Activated CD4-positive, alpha-beta memory T cell treated with anti-CD3 and anti-CD28 coated beads for 36 hours (primary cell): ENCODE data around the gene EHF. TPM values are rescaled to one million over a fixed set of nuclear protein-coding genes. Genes with fewer than 3 reads are reported as not detected.

Experiments
- CTCF ChIA-PET: fragments of 350-600 bp; sonication (Branson Sonifier 250); formaldehyde crosslinking; loops from one replicate; lab custom pipeline; 2021; ENCODE audit warnings: antibody characterized with exemption, inconsistent platforms; lab: Charles Lee
- POLR2A ChIA-PET: fragments of 350-600 bp; sonication (Branson Sonifier 250); formaldehyde crosslinking; loops from one replicate; lab custom pipeline; 2021; ENCODE audit warnings: antibody characterized with exemption; lab: Charles Lee
- DNase-seq: peaks from one replicate; pipeline ENCODE4 v3.0.0-alpha.2; 2020
- H3K27ac Mint-ChIP-seq: one replicate; pipeline ENCODE4 v1.8.0; 2021; ENCODE audit warnings: mixed read lengths
- H3K27me3 Mint-ChIP-seq: one replicate; pipeline ENCODE4 v1.8.0; 2021; ENCODE audit warnings: mixed read lengths
- H3K36me3 Mint-ChIP-seq: one replicate; pipeline ENCODE4 v1.8.0; 2021; ENCODE audit warnings: mixed read lengths
- H3K4me1 Mint-ChIP-seq: one replicate; pipeline ENCODE4 v1.8.0; 2021; ENCODE audit warnings: low read depth, mixed read lengths
- H3K4me3 Mint-ChIP-seq: one replicate; pipeline ENCODE4 v1.8.0; 2021; ENCODE audit warnings: mild to moderate bottlenecking, mixed read lengths
- H3K9me3 Mint-ChIP-seq: one replicate; pipeline ENCODE4 v1.8.0; 2021; ENCODE audit warnings: mixed read lengths
- intact Hi-C: fragments of 100-400 bp; cut with micrococcal nuclease; formaldehyde crosslinking; loops from one replicate; pipeline ENCODE4 v1.15.1; 2023
- total RNA-seq, 2 experiments: library from RNA; stranded (reverse); gene quantifications; one replicate each; pipeline ENCODE4 v1.2.3, GENCODE V29; 2021

Gene EHF
- total RNA-seq, 2 experiments from 2014 or later: not detected

DNA sequence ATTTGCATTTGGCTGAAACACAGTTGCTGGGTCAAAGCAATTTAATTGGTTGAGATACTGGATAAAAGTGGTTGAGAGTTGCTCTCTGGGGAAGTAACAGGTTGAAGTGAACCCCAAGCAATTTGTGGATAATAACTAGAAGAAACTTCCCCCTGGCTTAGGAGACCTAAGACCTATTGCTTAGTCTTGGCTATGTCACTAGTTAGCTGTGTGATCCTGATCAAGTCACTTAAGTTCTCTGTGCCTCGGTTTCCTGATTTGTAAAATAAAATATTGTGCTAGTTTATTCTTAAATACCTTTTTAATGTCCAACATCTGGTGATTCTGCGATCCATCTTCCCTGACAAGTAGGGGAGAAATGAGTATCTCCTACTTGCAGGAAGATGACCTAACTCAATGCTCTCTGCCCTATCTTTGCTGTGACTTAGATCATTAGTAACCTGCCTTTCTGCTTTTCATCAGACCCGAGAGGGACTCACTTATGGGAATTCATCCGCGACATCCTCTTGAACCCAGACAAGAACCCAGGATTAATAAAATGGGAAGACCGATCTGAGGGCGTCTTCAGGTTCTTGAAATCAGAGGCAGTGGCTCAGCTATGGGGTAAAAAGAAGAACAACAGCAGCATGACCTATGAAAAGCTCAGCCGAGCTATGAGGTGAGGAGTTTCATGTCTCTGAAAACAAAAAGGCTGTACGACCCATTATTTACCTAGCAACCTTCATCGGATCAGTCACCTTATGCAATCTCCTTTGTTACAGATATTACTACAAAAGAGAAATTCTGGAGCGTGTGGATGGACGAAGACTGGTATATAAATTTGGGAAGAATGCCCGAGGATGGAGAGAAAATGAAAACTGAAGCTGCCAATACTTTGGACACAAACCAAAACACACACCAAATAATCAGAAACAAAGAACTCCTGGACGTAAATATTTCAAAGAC lies 37.5 kb downstream of the EHF start:
- CTCF ChIA-PET: no interaction called here

DNA sequence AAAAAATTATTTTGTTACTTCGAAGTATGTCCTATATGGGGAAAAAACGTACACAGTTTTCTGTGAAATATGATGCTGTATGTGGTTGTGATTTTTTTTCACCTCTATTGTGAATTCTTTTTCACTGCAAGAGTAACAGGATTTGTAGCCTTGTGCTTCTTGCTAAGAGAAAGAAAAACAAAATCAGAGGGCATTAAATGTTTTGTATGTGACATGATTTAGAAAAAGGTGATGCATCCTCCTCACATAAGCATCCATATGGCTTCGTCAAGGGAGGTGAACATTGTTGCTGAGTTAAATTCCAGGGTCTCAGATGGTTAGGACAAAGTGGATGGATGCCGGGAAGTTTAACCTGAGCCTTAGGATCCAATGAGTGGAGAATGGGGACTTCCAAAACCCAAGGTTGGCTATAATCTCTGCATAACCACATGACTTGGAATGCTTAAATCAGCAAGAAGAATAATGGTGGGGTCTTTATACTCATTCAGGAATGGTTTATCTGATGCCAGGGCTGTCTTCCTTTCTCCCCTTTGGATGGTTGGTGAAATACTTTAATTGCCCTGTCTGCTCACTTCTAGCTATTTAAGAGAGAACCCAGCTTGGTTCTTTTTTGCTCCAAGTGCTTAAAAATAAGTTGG lies 38.3 kb downstream of the EHF start:
- POLR2A ChIA-PET: no interaction called here
- H3K27me3 Mint-ChIP-seq: peaks cover 42% of the 10 kb centered on the region
- no peaks in the 10 kb centered on the region for H3K9me3 Mint-ChIP-seq
- CTCF ChIA-PET: no interaction called here
- no peaks in the 10 kb centered on the region for H3K36me3 Mint-ChIP-seq
- DNase-seq: no peak
- intact Hi-C loops: loop anchor here (10.0 kb wide), 1 partner anchor 254 kb away; no protein-coding TSS in a partner anchor
- no peak overlapping the region for H3K4me3 Mint-ChIP-seq
- peaks cover 8% of the 10 kb centered on the region for H3K4me1 Mint-ChIP-seq
- H3K27ac Mint-ChIP-seq: no peak overlapping the region

More for the DNA sequence above, 37.5 kb downstream of the EHF start:
- Mint-ChIP-seq H3K36me3 (no peaks in the 10 kb centered on the region), H3K9me3 (no peaks in the 10 kb centered on the region), H3K27me3 (peaks cover 45% of the 10 kb centered on the region), H3K4me3 (no peak overlapping the region), H3K4me1 (peaks cover 15% of the 10 kb centered on the region), H3K27ac (no peak overlapping the region)
- POLR2A ChIA-PET: no interaction called here
- intact Hi-C loops: loop anchor here (10.0 kb wide), 1 partner anchor 254 kb away; no protein-coding TSS in a partner anchor
- DNase-seq: no peak

DNA sequence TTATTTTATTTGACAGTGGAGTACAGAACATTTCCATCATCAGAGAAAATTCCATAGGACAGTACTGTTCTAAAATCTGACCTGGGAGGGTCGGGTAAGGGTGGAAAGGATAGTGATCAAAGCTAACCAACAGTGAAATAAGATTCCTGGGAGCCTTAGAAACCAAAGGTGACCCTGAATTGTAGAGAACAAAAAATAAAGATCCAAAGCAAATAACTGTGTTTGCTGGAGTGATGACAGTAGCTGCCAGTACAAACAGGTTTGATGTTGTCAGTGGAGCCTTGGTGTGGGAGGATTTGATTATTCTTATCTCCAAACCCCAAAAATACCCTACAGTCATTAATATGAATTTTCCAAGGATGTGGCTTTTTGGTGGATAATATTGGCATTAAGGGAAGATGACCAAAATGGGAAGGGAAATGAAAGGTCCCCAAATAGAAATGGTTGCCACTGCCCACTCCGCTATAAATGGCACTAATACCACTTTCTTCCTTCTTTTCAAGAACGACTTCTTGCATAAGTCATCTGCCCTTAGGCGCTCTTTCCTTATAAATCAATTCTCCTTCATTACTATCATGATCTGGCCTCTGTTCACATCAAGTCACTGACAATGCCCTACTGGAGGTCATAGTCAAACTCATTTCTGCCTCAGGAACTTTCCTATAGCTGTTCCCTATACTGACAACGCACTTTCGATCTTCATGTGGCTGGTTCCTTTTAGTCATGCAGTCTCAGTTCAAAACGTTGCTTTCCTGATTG lies 44.4 kb downstream of the EHF start:
- Mint-ChIP-seq H3K36me3 (no peaks in the 10 kb centered on the region), H3K9me3 (no peaks in the 10 kb centered on the region), H3K4me1 (no peaks in the 10 kb centered on the region), H3K4me3 (no peak overlapping the region), H3K27me3 (peaks cover 30% of the 10 kb centered on the region), H3K27ac (no peak overlapping the region)
- DNase-seq: no peak
- CTCF ChIA-PET: no interaction called here
- POLR2A ChIA-PET: no interaction called here
- intact Hi-C loops: no loop called here

DNA sequence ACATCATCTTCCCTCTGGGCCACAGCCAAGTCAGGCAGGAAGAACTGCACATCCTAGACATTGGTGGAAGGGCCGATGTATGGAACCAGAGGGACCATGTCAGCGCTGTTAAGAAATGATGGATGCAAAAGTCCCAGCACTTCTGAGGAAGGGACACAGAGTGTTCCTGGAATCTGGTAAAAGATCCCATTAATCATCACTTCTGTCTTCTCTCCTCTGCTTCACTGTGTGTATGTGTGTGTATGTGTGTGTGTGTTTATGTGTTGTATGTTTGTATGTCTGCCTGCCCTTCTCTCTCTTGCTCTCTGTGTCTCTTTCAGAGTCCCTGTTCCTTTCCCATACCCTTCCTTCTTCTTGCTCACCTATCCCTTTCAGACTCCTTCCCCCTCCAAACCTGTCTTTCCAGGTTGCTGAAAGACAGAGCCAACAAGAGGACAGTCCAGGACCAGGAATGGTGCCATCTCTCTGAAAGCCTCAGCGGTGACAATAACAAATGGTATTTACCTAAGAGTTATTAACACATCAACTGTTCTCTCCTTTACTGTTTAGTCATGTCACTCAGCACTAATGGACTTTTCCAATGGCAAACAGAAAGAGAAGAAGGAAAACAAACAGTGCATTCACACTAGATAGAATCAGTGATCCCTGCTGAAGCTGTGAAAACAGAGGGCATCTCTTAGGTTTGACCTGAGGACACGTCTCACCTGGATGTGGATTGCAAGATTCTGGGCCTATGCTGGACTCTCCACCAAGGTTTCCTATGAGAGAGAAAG lies 47.1 kb downstream of the EHF start:
- intact Hi-C loops: no loop called here
- Mint-ChIP-seq H3K36me3 (no peaks in the 10 kb centered on the region), H3K27ac (no peak overlapping the region), H3K4me1 (no peaks in the 10 kb centered on the region), H3K27me3 (peaks cover 29% of the 10 kb centered on the region), H3K4me3 (no peak overlapping the region), H3K9me3 (no peaks in the 10 kb centered on the region)
- DNase-seq: no peak
- ChIA-PET POLR2A (no interaction called here), CTCF (no interaction called here)

DNA sequence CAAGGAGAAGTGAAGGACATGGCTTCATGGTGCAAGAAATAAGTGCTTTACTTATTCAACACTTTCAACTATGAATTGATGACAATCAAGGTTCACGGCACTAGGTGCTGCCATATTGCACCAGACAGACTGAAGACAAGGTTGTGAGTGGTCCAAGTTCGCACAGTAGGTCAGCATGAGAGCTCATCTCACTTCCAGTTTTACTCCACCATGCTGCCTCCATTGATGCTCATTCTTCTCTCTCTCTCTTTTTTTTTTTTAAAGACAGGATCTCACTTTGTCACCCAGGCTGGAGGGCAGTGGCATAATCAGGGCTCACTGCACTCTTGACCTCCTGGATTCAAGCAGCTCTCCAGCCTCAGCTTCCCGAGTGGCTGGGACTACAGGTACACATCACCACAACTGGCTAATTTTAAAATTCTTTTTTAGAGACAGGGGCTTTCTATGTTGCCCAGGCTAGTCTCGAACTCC lies 47.7 kb downstream of the EHF start:
- Mint-ChIP-seq H3K27me3 (peaks cover 27% of the 10 kb centered on the region), H3K36me3 (no peaks in the 10 kb centered on the region), H3K4me1 (no peaks in the 10 kb centered on the region), H3K4me3 (no peak overlapping the region), H3K27ac (no peak overlapping the region), H3K9me3 (no peaks in the 10 kb centered on the region)
- intact Hi-C loops: no loop called here
- CTCF ChIA-PET: no interaction called here
- no peak for DNase-seq
- POLR2A ChIA-PET: no interaction called here

DNA sequence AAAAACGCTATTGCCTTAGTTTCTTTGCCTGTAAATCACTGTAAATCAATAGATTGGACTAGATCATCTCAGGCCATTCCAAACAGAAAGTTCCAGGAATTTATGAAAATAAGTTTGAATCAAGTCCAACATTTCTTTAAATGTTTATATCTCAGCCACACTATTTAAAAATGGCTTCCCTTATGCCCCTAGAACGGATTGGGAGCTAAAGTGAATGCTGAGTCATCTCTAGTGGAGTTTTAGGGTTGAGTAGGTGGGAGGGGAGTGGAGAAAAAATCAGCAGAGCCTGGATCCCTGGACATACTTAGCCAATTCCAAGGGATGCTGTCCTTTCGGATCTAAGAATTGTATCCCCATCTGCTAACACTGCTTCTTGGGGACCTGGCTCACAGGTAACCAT lies 48.6 kb downstream of the EHF start:
- H3K4me1 Mint-ChIP-seq: no peaks in the 10 kb centered on the region
- no peak overlapping the region for H3K4me3 Mint-ChIP-seq
- H3K27me3 Mint-ChIP-seq: peaks cover 24% of the 10 kb centered on the region
- DNase-seq: no peak
- H3K36me3 Mint-ChIP-seq: no peaks in the 10 kb centered on the region
- no peak overlapping the region for H3K27ac Mint-ChIP-seq
- H3K9me3 Mint-ChIP-seq: no peaks in the 10 kb centered on the region
- ChIA-PET POLR2A (no interaction called here), CTCF (no interaction called here)
- intact Hi-C loops: no loop called here

DNA sequence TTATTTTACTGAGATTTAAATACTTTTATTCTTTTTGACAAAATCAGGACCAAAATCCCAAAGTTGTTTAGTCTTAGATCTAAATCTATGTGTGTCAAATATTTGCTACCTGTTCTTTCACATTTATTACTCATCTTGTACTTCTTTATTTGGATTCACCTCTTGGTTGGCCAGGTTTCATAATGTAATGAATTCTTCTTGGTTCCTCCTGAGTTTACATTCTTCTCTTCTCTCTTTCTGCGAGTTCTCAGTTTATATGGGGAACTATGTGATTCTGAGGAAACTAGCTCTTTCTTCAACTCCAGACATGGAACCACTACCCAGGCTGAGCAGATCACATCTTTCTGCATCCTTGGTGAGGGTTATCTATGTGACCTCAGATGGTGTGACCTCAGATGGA lies 50.2 kb downstream of the EHF start:
- H3K4me3 Mint-ChIP-seq: no peak overlapping the region
- ChIA-PET CTCF (interaction anchor here (0.7 kb wide), 1 partner anchor 786 kb away, joined by 3 read pairs; no protein-coding TSS in a partner anchor), POLR2A (no interaction called here)
- no peaks in the 10 kb centered on the region for H3K36me3 Mint-ChIP-seq
- intact Hi-C loops: no loop called here
- H3K27ac Mint-ChIP-seq: no peak overlapping the region
- H3K9me3 Mint-ChIP-seq: no peaks in the 10 kb centered on the region
- H3K27me3 Mint-ChIP-seq: peaks cover 23% of the 10 kb centered on the region
- no peaks in the 10 kb centered on the region for H3K4me1 Mint-ChIP-seq
- DNase-seq: no peak

DNA sequence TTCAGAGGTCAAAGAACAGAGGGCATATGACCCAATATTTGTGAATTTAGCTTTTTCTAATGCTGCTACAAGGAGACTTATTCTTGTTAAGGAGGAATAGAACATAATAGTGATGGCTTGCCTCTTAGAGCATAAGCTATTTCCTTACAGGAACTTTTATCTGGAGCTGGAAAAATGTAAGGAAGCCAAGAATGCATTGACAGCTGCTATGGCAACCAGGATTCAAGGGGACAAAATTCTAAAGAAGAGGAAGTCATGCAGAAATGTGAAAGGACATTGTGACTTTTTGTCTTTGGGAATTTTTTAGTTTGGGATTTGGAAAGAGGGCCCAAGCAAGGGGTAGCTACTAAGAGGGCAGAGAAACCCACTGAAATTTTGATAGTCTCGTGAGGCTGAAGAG lies 51.1 kb downstream of the EHF start:
- ChIA-PET CTCF (interaction anchor here (0.7 kb wide), 1 partner anchor 230 kb away, joined by 3 read pairs; no protein-coding TSS in a partner anchor), POLR2A (no interaction called here)
- H3K27me3 Mint-ChIP-seq: peaks cover 21% of the 10 kb centered on the region
- no peak overlapping the region for H3K4me3 Mint-ChIP-seq
- DNase-seq: no peak
- no peaks in the 10 kb centered on the region for H3K9me3 Mint-ChIP-seq
- H3K27ac Mint-ChIP-seq: no peak overlapping the region
- intact Hi-C loops: no loop called here
- H3K4me1 Mint-ChIP-seq: no peaks in the 10 kb centered on the region
- no peaks in the 10 kb centered on the region for H3K36me3 Mint-ChIP-seq

DNA sequence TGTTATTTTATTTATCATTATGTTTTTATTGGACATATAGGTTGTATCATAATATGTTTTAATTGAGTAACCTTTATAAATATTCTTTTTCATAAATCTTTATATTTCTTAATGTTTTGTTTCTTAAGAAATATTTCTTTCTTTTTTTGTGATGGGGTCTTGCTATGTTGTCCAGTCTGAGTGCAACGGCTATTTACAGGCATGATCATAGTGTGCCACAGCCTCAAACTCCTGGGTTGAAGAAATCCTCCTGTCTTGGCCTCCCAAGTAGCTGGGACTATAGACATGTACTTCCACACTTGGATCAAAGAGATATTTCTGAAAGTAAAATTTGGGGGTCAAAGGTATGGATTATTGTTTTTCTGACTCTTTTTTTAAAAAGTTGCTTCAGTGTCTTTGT lies 53.1 kb downstream of the EHF start:
- Mint-ChIP-seq H3K36me3 (no peaks in the 10 kb centered on the region), H3K4me1 (no peaks in the 10 kb centered on the region), H3K27me3 (peaks cover 15% of the 10 kb centered on the region), H3K27ac (no peak overlapping the region), H3K9me3 (no peaks in the 10 kb centered on the region), H3K4me3 (no peak overlapping the region)
- intact Hi-C loops: no loop called here
- DNase-seq: no peak
- ChIA-PET CTCF (no interaction called here), POLR2A (no interaction called here)

DNA sequence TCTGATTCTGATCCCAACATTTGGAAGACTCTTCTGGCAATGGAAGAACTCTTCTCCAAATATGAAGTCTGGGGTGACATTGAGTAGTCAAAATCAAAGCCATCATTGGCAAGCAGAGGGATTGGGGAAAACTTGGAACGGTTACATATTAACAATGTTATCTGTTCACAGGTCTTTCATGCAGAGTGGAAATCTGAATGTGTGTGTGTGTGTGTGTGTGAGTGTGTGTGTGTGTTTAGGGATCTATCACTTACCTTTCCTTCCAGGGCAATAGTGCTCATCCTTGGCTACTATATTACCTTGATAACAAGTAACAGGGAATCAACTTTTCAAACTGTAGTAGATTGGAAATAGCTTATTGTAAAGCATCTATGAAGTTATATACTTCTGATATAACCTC lies 55.3 kb downstream of the EHF start:
- intact Hi-C loops: no loop called here
- peaks cover 13% of the 10 kb centered on the region for H3K27me3 Mint-ChIP-seq
- no peak for DNase-seq
- H3K4me3 Mint-ChIP-seq: no peak overlapping the region
- CTCF ChIA-PET: no interaction called here
- H3K9me3 Mint-ChIP-seq: no peaks in the 10 kb centered on the region
- H3K4me1 Mint-ChIP-seq: no peaks in the 10 kb centered on the region
- H3K27ac Mint-ChIP-seq: no peak overlapping the region
- POLR2A ChIA-PET: no interaction called here
- H3K36me3 Mint-ChIP-seq: no peaks in the 10 kb centered on the region

DNA sequence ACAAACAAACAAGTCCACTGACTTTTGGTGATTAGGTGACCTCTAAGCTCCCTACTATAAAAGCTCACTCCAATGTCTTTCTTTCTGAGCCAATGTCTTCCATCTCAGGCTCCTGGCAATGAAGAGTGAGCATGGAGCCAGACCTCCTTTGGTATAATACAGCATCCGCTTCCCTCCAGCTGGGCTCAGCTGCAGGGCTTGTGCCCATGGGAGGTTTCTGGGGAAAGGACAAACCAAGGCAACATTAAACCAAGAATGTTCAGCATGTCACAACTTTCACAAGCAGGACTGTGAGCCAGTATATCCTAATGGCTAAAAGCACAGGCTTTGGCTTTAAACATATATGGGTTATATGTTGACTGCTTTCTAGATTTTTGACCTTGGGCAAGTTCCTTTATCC lies 58.8 kb downstream of the EHF start:
- Mint-ChIP-seq H3K36me3 (no peaks in the 10 kb centered on the region), H3K9me3 (no peaks in the 10 kb centered on the region), H3K4me3 (no peak overlapping the region), H3K4me1 (no peaks in the 10 kb centered on the region), H3K27ac (no peak overlapping the region), H3K27me3 (peaks cover 7% of the 10 kb centered on the region)
- intact Hi-C loops: no loop called here
- POLR2A ChIA-PET: no interaction called here
- CTCF ChIA-PET: no interaction called here
- no peak for DNase-seq
